Activated CD4-positive, alpha-beta T cell treated with anti-CD3 and anti-CD28 coated beads, Interleukin-2, Interleukin-6, amounts not matched to agents 100 ng/mL and 50 ng/mL, durations not matched to agents 16 hours and 8 hours (primary cell): ENCODE data around the gene PNLIPRP2.

Experiments used
- DNase-seq: peaks from one replicate; pipeline ENCODE4 v3.0.0-alpha.2; 2020

Gene PNLIPRP2

GRCh38 chr10:116613471-116613870 lies 7.3 kb upstream of the PNLIPRP2 start:
- DNase-seq, result no peak

- DNase-seq, result no peak
Observed at GRCh38 chr10:116614796-116615195, 6.0 kb upstream of the PNLIPRP2 start.

GRCh38 chr10:116615199-116615776 lies 5.5 kb upstream of the PNLIPRP2 start:
- DNase-seq, result no peak

GRCh38 chr10:116621476-116621875 lies 723 bp downstream of the PNLIPRP2 start:
- DNase-seq, result no peak

- DNase-seq, result no peak
Observed at GRCh38 chr10:116621934-116622655, 1.3 kb downstream of the PNLIPRP2 start.

GRCh38 chr10:116625845-116626244 lies 5.1 kb downstream of the PNLIPRP2 start:
- DNase-seq, result no peak

- no peak for DNase-seq
Observed at GRCh38 chr10:116626815-116627214, 6.1 kb downstream of the PNLIPRP2 start.

- no peak for DNase-seq
Observed at GRCh38 chr10:116627386-116627933, 6.7 kb downstream of the PNLIPRP2 start.

GRCh38 chr10:116629340-116629739 lies 8.6 kb downstream of the PNLIPRP2 start:
- DNase-seq, result no peak

- no peak for DNase-seq
Observed at GRCh38 chr10:116630020-116630419, 9.3 kb downstream of the PNLIPRP2 start.

GRCh38 chr10:116631871-116632295 lies 11.1 kb downstream of the PNLIPRP2 start:
- DNase-seq, result no peak

GRCh38 chr10:116632596-116633215 lies 12.0 kb downstream of the PNLIPRP2 start:
- no peak for DNase-seq

GRCh38 chr10:116633216-116633600 lies 12.5 kb downstream of the PNLIPRP2 start:
- no peak for DNase-seq

- no peak for DNase-seq
Observed at GRCh38 chr10:116634126-116634975, 13.6 kb downstream of the PNLIPRP2 start.

GRCh38 chr10:116636385-116636784 lies 15.6 kb downstream of the PNLIPRP2 start:
- DNase-seq, result no peak

- DNase-seq, result no peak
Observed at GRCh38 chr10:116636976-116637375, 16.2 kb downstream of the PNLIPRP2 start.

- no peak for DNase-seq
Observed at GRCh38 chr10:116637830-116638229, 17.1 kb downstream of the PNLIPRP2 start.

- DNase-seq, result no peak
Observed at GRCh38 chr10:116646502-116646901, 25.7 kb downstream of the PNLIPRP2 start.

- no peak for DNase-seq
Observed at GRCh38 chr10:116648903-116649302, 28.1 kb downstream of the PNLIPRP2 start.

- DNase-seq, result no peak
Observed at GRCh38 chr10:116653885-116654284, 33.1 kb downstream of the PNLIPRP2 start.

- no peak for DNase-seq
Observed at GRCh38 chr10:116654816-116655215, 34.1 kb downstream of the PNLIPRP2 start.

GRCh38 chr10:116655568-116655967 lies 34.8 kb downstream of the PNLIPRP2 start:
- DNase-seq, result no peak

GRCh38 chr10:116656044-116656443 lies 35.3 kb downstream of the PNLIPRP2 start:
- no peak for DNase-seq
